ENCODE data around the gene ATP11B.

The ATP11B gene

DNA sequence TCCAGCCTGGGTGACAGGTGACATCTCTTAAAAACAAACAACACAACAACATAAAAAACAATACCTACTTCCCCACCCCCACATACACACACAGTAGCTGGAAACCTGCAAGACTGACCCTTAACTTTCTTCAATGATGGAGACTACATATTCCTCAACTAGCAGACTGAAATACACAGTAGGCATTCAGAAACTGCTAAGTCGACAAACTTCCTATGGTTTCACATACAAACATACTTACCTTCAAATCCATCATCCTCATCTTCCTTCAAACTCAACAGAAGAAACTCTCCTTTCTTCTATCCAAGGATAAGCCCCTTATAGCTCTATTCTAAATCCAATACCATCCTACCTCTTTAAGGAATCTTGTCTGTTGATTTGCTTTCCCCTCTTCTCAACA, 156.4 kb downstream of the ATP11B start:
- no peak for TF ChIP-seq CTCF (IDR thresholded peaks at IDR 0.05; ENCODE audit: low read depth, low read length, missing control alignments)
- H3K4me3 ChIP-seq (ENCODE audit: low read depth, low read length): no peak overlapping the region
- DNase-seq (ENCODE audit: low read depth): no peak
- in situ Hi-C loops (cut with HindIII; ENCODE audit: low sequenced_read_pairs): no loop called here

DNA sequence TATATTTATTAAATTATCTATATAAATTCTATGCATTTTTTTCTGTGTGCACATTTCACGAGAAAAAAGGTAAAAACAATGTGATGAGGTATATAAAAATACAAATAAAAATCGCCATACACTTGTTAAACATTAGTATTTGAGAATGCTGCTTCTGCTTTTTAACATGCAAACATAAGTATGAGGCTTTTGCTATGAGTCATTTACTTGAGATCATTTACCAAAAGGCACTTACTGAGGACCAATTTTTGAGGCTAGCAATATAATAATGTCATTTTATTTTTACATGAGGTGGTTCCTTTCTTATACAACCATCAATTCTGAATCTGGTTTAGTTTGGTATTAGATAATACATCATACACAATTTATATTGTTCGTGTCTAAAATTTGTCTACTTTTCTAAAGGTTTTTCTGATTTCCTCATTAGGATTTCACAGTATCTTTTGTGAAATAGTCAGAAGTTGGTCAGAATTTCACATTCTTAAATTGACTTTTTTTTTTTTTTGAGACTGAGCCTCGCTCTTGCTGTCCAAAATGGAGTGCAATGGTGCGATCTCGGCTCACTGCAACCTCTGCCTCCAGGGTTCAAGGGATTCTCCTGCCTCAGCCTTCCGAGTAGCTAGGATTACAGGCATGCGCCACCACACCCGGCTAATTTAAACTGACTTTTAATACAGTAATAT, 161.4 kb downstream of the ATP11B start:
- in situ Hi-C loops (cut with HindIII; ENCODE audit: low sequenced_read_pairs): no loop called here
- no peak for DNase-seq (ENCODE audit: low read depth)
- TF ChIP-seq CTCF (IDR thresholded peaks at IDR 0.05; ENCODE audit: low read depth, low read length, missing control alignments): no peak
- no peak overlapping the region for H3K4me3 ChIP-seq (ENCODE audit: low read depth, low read length)

DNA sequence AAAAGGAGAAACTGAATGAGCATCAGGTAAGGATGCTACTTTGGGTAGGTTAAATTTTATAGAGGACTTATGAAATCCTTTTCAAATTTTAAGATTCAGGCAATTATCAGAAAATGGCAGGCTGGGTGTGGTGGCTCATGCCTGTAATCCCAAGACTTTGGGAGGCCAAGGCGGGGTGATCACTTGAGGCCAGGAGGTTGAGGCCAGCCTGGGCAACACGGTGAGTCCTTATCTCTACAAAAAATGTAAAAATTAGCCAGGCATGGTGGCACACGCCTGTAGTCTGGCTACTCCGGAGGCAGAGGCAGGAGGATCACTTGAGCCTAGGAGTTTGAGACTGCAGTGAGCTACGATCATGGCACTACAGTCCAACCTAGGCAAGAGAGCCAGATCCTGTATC, 163.9 kb downstream of the ATP11B start:
- in situ Hi-C loops (cut with HindIII; ENCODE audit: low sequenced_read_pairs): no loop called here
- no peak for DNase-seq (ENCODE audit: low read depth)
- TF ChIP-seq CTCF (IDR thresholded peaks at IDR 0.05; ENCODE audit: low read depth, low read length, missing control alignments): no peak
- H3K4me3 ChIP-seq (ENCODE audit: low read depth, low read length): no peak overlapping the region

DNA sequence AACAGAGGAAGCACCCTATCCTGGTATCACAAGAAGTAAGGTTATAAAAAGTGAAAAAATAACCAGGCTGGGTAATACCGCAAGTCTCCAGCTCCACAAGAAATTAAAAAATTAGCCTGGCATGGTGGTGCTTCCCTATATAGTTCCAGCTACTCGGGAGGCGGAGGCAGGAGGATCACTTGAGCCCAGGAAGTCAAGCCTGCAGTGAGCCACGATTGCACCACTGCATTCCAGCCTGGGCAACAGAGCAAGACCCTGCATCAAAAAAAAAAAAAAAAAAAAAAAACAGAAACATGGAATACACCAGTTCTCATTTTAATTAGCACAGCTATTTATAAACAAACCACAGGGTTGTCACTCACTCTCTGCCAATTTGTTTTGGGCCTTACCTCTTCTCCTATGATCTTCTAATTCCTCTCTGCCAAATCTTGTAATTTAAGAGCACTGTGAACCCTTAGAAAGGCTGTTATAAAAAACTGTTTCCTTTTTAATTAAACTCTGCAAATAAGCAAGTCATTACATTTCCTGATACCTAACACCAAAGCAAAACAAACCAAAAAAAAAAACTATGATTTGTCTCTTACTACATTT, 164.5 kb downstream of the ATP11B start:
- in situ Hi-C loops (cut with HindIII; ENCODE audit: low sequenced_read_pairs): no loop called here
- no peak for DNase-seq (ENCODE audit: low read depth)
- H3K4me3 ChIP-seq (ENCODE audit: low read depth, low read length): no peak overlapping the region
- no peak for TF ChIP-seq CTCF (IDR thresholded peaks at IDR 0.05; ENCODE audit: low read depth, low read length, missing control alignments)

DNA sequence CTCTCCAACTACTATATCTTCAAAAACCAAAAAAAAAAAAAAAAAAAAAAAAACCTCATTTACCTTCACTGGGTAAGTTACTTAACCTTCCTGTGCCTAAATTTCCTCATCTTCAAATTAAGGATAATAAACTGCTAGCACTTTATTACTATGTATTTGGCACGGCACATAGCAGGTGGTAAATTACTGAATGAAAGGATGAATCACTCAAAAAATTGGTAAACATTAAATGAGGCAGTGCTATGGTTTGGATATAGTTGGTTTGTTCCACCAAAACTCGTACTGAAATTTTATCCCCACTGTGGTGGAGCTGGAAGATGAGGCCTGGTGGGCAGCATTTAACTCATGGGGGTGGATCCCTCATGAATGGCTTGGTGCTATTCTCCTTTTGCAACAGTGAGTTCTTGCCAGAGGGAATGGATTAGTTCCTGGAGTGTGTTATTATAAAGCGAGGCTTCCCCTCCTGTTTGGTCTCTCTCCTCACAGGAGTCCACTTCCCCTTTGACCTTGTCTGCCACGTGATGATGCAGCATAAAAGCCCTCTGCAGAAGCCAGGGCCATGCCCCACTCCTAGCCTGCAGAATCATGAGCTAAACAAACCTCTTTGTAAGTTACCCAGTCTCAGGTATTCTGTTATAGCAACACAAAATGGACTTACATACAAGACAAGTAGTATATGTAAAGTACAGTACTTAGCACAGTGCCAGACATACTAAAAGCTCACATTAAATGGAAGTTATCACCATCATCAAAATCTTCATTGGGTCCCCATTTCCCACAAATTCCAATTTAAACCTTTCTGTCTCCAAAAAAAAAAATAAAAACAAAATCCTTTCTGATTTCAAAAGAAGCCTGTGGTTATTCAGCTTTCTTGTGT, 166.4 kb downstream of the ATP11B start:
- no peak for TF ChIP-seq CTCF (IDR thresholded peaks at IDR 0.05; ENCODE audit: low read depth, low read length, missing control alignments)
- in situ Hi-C loops (cut with HindIII; ENCODE audit: low sequenced_read_pairs): loop anchor here (5.0 kb wide), 1 partner anchor 42 kb away; no protein-coding TSS in a partner anchor
- H3K4me3 ChIP-seq (ENCODE audit: low read depth, low read length): no peak overlapping the region
- DNase-seq (ENCODE audit: low read depth): no peak

GRCh38 chr3:182962166-182962565, 168.9 kb downstream of the ATP11B start:
- in situ Hi-C loops (cut with HindIII; ENCODE audit: low sequenced_read_pairs): loop anchor here (5.0 kb wide), 1 partner anchor 45 kb away; no protein-coding TSS in a partner anchor
- no peak for TF ChIP-seq CTCF (IDR thresholded peaks at IDR 0.05; ENCODE audit: low read depth, low read length, missing control alignments)
- DNase-seq (ENCODE audit: low read depth): no peak
- no peak overlapping the region for H3K4me3 ChIP-seq (ENCODE audit: low read depth, low read length)
